ENCODE measurements around the gene GPR135.

The GPR135 gene

GRCh38 chr14:59435101-59435500, 30.1 kb downstream of the GPR135 start:
- no peak for ATAC-seq
- TF ChIP-seq ZFP30 (CRISPR knock-in tag; IDR thresholded peaks at IDR 0.05) = no peak
- no peak for TF ChIP-seq TCF4 (CRISPR knock-in tag; IDR thresholded peaks at IDR 0.05; ENCODE audit: borderline replicate concordance)
- no peak for TF ChIP-seq TOX (CRISPR knock-in tag; IDR thresholded peaks at IDR 0.05; ENCODE audit: borderline replicate concordance)

GRCh38 chr14:59429790-59430189, 35.4 kb downstream of the GPR135 start:
- TF ChIP-seq ISL1 (CRISPR knock-in tag; IDR thresholded peaks at IDR 0.05) (no peak), TSHZ2 (CRISPR knock-in tag; IDR thresholded peaks at IDR 0.05) (no peak), ZFP3 (CRISPR knock-in tag; IDR thresholded peaks at IDR 0.05) (no peak), GLIS3 (CRISPR knock-in tag; IDR thresholded peaks at IDR 0.05) (no peak), PATZ1 (CRISPR knock-in tag; IDR thresholded peaks at IDR 0.05; ENCODE audit: borderline replicate concordance) (no peak), ZC3H10 (CRISPR knock-in tag; IDR thresholded peaks at IDR 0.05) (no peak), OSR1 (CRISPR knock-in tag; IDR thresholded peaks at IDR 0.05) (no peak), ESRRG (CRISPR knock-in tag; IDR thresholded peaks at IDR 0.05) (no peak), CSDC2 (CRISPR knock-in tag; IDR thresholded peaks at IDR 0.05) (no peak), RARB (CRISPR knock-in tag; IDR thresholded peaks at IDR 0.05) (no peak), BACH2 (CRISPR knock-in tag; IDR thresholded peaks at IDR 0.05; ENCODE audit: borderline replicate concordance) (no peak), ZNF565 (CRISPR knock-in tag; conservative IDR thresholded peaks at IDR 0.05; ENCODE audit: low read depth) (no peak), POU6F1 (CRISPR knock-in tag; IDR thresholded peaks at IDR 0.05; ENCODE audit: borderline replicate concordance, low read depth) (no peak), PPARA (CRISPR knock-in tag; IDR thresholded peaks at IDR 0.05; ENCODE audit: borderline replicate concordance) (no peak)
- ATAC-seq = no peak

GRCh38 chr14:59428581-59429012, 36.6 kb downstream of the GPR135 start:
- ATAC-seq = peak; percentile 84
- TF ChIP-seq TSHZ2 (CRISPR knock-in tag; IDR thresholded peaks at IDR 0.05) (no peak), CREB5 (CRISPR knock-in tag; IDR thresholded peaks at IDR 0.05; ENCODE audit: low read depth) (no peak), TCF4 (CRISPR knock-in tag; IDR thresholded peaks at IDR 0.05; ENCODE audit: borderline replicate concordance) (no peak), GLIS3 (CRISPR knock-in tag; IDR thresholded peaks at IDR 0.05) (no peak), RARB (CRISPR knock-in tag; IDR thresholded peaks at IDR 0.05) (no peak), CSRNP3 (CRISPR knock-in tag; IDR thresholded peaks at IDR 0.05) (no peak), OSR1 (CRISPR knock-in tag; IDR thresholded peaks at IDR 0.05) (no peak), PATZ1 (CRISPR knock-in tag; IDR thresholded peaks at IDR 0.05; ENCODE audit: borderline replicate concordance) (no peak), ESRRG (CRISPR knock-in tag; IDR thresholded peaks at IDR 0.05) (no peak), TOX (CRISPR knock-in tag; IDR thresholded peaks at IDR 0.05; ENCODE audit: borderline replicate concordance) (no peak), ZFP3 (CRISPR knock-in tag; IDR thresholded peaks at IDR 0.05) (no peak)

Measured in SK-N-SH treated with all-trans-retinoic acid at 6 μM for 48 hours (cell line).